Measurements from ENCODE around the gene CCL27. TPM values are rescaled to one million over a fixed set of nuclear protein-coding genes. Genes with fewer than 3 reads are reported as not detected.

The CCL27 gene
- total RNA-seq, 1 donor from 2014 or later = 0.52 TPM

GRCh38 chr9:34651876-34652601 is 10.4 kb downstream of the CCL27 start, which contains the start of gene IL11RA:
Gene IL11RA (plus strand): TSS chr9:34652185. CDS start chr9:34655218, 3,033 bp downstream.
- H3K4me3 Mint-ChIP-seq (ENCODE audit: unreplicated experiment) = peak within 1 kb of the TSS; percentile 87
- H3K27ac ChIP-seq (ENCODE audit: low read depth, low read length) = peak within 1 kb of the TSS; percentile 6
- peak; percentile 84 for DNase-seq (ENCODE audit: low read depth)
- peak within 1 kb of the TSS; percentile 90 for H3K27ac Mint-ChIP-seq (ENCODE audit: unreplicated experiment)
- no peaks in the 10 kb centered on the region for H3K27me3 ChIP-seq (ENCODE audit: insufficient read depth, low read length)
- H3K36me3 Mint-ChIP-seq (ENCODE audit: low read depth, unreplicated experiment) = peaks cover 9% of the 10 kb centered on the region
- H3K27me3 Mint-ChIP-seq (ENCODE audit: low read depth, unreplicated experiment) = peaks cover 5% of the 10 kb centered on the region
- peaks cover 32% of the 10 kb centered on the region for H3K4me1 ChIP-seq (ENCODE audit: insufficient read depth, low read length)
- no peaks in the 10 kb centered on the region for H3K9me3 ChIP-seq (ENCODE audit: insufficient read depth, low read depth, low read length)
- no peak for FAIRE-seq
- H3K36me3 ChIP-seq (ENCODE audit: insufficient read depth, low read length) = no peaks in the 10 kb centered on the region
- H3K79me2 ChIP-seq (ENCODE audit: insufficient read depth, low read length) = peaks cover 8% of the 10 kb centered on the region
- H3K4me1 Mint-ChIP-seq (ENCODE audit: low read depth, unreplicated experiment) = peaks cover 40% of the 10 kb centered on the region
- peak within 1 kb of the TSS; percentile 86 for H3K4me2 ChIP-seq (ENCODE audit: low read length)
- TF ChIP-seq EZH2 (IDR thresholded peaks at IDR 0.05; ENCODE audit: insufficient read depth, low read length) (no peak), CTCF (IDR thresholded peaks at IDR 0.05; ENCODE audit: insufficient read depth, low read depth, low read length) (no peak)
- peak within 1 kb of the TSS; percentile 69 for H2AFZ ChIP-seq (ENCODE audit: low read depth, low read length)
- H3K9me3 Mint-ChIP-seq (ENCODE audit: unreplicated experiment) = no peaks in the 10 kb centered on the region
- peaks cover 4% of the 10 kb centered on the region for H4K20me1 ChIP-seq (ENCODE audit: insufficient read depth, low read length)
- H3K4me3 ChIP-seq (ENCODE audit: insufficient read depth, low read depth, low read length) = peak within 1 kb of the TSS; percentile 49
- H3K9ac ChIP-seq (ENCODE audit: low read length) = peak within 1 kb of the TSS; percentile 60

GRCh38 chr9:34651321-34651720 is 11.1 kb downstream of the CCL27 start:
- no peaks in the 10 kb centered on the region for H3K9me3 ChIP-seq (ENCODE audit: insufficient read depth, low read depth, low read length)
- no peak for TF ChIP-seq EZH2 (IDR thresholded peaks at IDR 0.05; ENCODE audit: insufficient read depth, low read length)
- TF ChIP-seq CTCF (IDR thresholded peaks at IDR 0.05; ENCODE audit: insufficient read depth, low read depth, low read length) = no peak
- no peak for FAIRE-seq
- peak; percentile 33 for DNase-seq (ENCODE audit: low read depth)
- H2AFZ ChIP-seq (ENCODE audit: low read depth, low read length) = peak overlapping the region; percentile 69
- H3K9ac ChIP-seq (ENCODE audit: low read length) = peak overlapping the region; percentile 60
- no peaks in the 10 kb centered on the region for H3K36me3 ChIP-seq (ENCODE audit: insufficient read depth, low read length)
- no peaks in the 10 kb centered on the region for H3K9me3 Mint-ChIP-seq (ENCODE audit: unreplicated experiment)
- H3K27me3 ChIP-seq (ENCODE audit: insufficient read depth, low read length) = no peaks in the 10 kb centered on the region
- peaks cover 7% of the 10 kb centered on the region for H3K36me3 Mint-ChIP-seq (ENCODE audit: low read depth, unreplicated experiment)
- H3K4me1 ChIP-seq (ENCODE audit: insufficient read depth, low read length) = peaks cover 38% of the 10 kb centered on the region
- H3K4me3 ChIP-seq (ENCODE audit: insufficient read depth, low read depth, low read length) = peak overlapping the region; percentile 49
- H3K79me2 ChIP-seq (ENCODE audit: insufficient read depth, low read length) = peaks cover 8% of the 10 kb centered on the region
- H3K27ac Mint-ChIP-seq (ENCODE audit: unreplicated experiment) = no peak overlapping the region
- H3K4me1 Mint-ChIP-seq (ENCODE audit: low read depth, unreplicated experiment) = peaks cover 40% of the 10 kb centered on the region
- peaks cover 3% of the 10 kb centered on the region for H3K27me3 Mint-ChIP-seq (ENCODE audit: low read depth, unreplicated experiment)
- peak overlapping the region; percentile 86 for H3K4me2 ChIP-seq (ENCODE audit: low read length)
- no peak overlapping the region for H3K27ac ChIP-seq (ENCODE audit: low read depth, low read length)
- H4K20me1 ChIP-seq (ENCODE audit: insufficient read depth, low read length) = peaks cover 4% of the 10 kb centered on the region
- peak overlapping the region; percentile 87 for H3K4me3 Mint-ChIP-seq (ENCODE audit: unreplicated experiment)

GRCh38 chr9:34650816-34651215 is 11.6 kb downstream of the CCL27 start:
- Histone ChIP-seq H2AFZ (ENCODE audit: low read depth, low read length) (no peak overlapping the region), H3K27me3 (ENCODE audit: insufficient read depth, low read length) (no peaks in the 10 kb centered on the region), H3K4me1 (ENCODE audit: insufficient read depth, low read length) (peaks cover 42% of the 10 kb centered on the region), H4K20me1 (ENCODE audit: insufficient read depth, low read length) (peaks cover 4% of the 10 kb centered on the region), H3K36me3 (ENCODE audit: insufficient read depth, low read length) (no peaks in the 10 kb centered on the region), H3K4me3 (ENCODE audit: insufficient read depth, low read depth, low read length) (no peak overlapping the region), H3K9ac (ENCODE audit: low read length) (no peak overlapping the region), H3K79me2 (ENCODE audit: insufficient read depth, low read length) (peaks cover 8% of the 10 kb centered on the region), H3K27ac (ENCODE audit: low read depth, low read length) (no peak overlapping the region), H3K4me2 (ENCODE audit: low read length) (no peak overlapping the region), H3K9me3 (ENCODE audit: insufficient read depth, low read depth, low read length) (no peaks in the 10 kb centered on the region)
- peak overlapping the region; percentile 34 for H3K4me3 Mint-ChIP-seq (ENCODE audit: unreplicated experiment)
- TF ChIP-seq EZH2 (IDR thresholded peaks at IDR 0.05; ENCODE audit: insufficient read depth, low read length) (no peak), CTCF (IDR thresholded peaks at IDR 0.05; ENCODE audit: insufficient read depth, low read depth, low read length) (no peak)
- H3K27me3 Mint-ChIP-seq (ENCODE audit: low read depth, unreplicated experiment) = peaks cover 2% of the 10 kb centered on the region
- peaks cover 6% of the 10 kb centered on the region for H3K36me3 Mint-ChIP-seq (ENCODE audit: low read depth, unreplicated experiment)
- no peaks in the 10 kb centered on the region for H3K9me3 Mint-ChIP-seq (ENCODE audit: unreplicated experiment)
- DNase-seq (ENCODE audit: low read depth) (no peak), FAIRE-seq (no peak)
- peaks cover 40% of the 10 kb centered on the region for H3K4me1 Mint-ChIP-seq (ENCODE audit: low read depth, unreplicated experiment)
- H3K27ac Mint-ChIP-seq (ENCODE audit: unreplicated experiment) = peak overlapping the region; percentile 18

All from astrocyte (in vitro differentiated cells and primary cell).